ENCODE results near the gene IRAK4. TPM values are rescaled to one million over a fixed set of nuclear protein-coding genes. Genes with fewer than 3 reads are reported as not detected.

The IRAK4 gene
- total RNA-seq (13.1 and 17.1 TPM in 2 replicates), polyA plus RNA-seq (7.5 and 10.8 TPM in 2 replicates), polyA minus RNA-seq (10.0 and 14.1 TPM in 2 replicates), Bru-seq, nascent RNA (percentile 74 among the genes with signal in this experiment), BruChase-seq, experiment 1, labeled RNA remaining after a 6-hour chase (percentile 65 among the genes with signal in this experiment), BruChase-seq, experiment 2, labeled RNA remaining after a 2-hour chase (percentile 69 among the genes with signal in this experiment)
- 7.5 and 9.2 TPM in 2 replicates for polyA plus RNA-seq (2011; cell fraction: cytosol; rRNA removed)
- polyA plus RNA-seq (2011; cell fraction: nucleus; rRNA removed), result 33.6 and 38.0 TPM in 2 replicates
- polyA plus RNA-seq (2012), result 13.5 and 15.4 TPM in 2 replicates
- polyA minus RNA-seq (2011; cell fraction: cytosol; rRNA and poly(A)+ RNA removed), result 3.0 TPM
- 10.3 and 19.7 TPM in 2 replicates for polyA minus RNA-seq (2011; cell fraction: nucleus; rRNA and poly(A)+ RNA removed)
- long read RNA-seq, full-length matches to known transcripts, result 4 of 15 reads
- long read RNA-seq, partial matches to known transcripts, result 0 of 15 reads
- long read RNA-seq, other reads (novel, unspliced or antisense), result 11 of 15 reads

DNA sequence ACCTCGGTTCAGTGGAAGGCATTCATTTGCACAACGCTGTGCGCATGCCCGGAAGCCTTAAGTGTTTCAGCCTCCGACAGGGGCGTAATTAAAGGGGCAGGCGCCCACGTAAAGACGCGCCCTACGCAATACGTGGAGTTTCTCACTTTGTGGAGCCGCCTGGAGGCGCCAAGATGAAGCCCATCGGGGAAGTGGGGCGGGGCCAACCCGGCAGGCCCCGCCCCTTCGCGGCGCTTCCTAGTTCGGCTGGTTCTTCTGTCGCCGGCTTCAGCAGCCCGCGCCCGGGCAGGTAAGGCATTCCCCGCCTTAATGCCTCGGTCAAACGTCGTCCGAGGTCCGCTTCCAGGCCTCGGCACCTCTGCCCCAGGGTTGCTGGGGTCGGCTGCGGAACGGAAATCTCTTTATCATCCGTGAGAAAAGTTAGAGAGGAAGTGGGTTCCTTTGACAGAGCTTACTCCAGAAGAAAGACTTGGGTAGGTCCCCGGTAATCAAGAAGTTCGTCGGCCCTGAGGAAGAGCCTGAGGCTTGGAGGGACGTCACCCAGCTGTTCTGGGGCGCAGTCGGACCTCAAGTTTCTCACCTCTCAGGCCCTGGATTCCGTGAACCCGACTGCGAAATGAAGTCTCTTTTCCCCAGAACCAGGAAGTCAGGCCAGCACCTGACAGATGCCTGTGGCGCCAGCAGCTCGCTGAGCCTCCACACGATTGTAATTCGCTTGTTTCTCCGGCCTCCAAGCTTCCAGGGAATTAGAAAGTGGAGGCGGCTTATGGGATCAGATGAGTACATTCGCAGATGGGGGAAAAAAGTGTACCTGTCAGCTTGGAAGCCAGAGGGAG, at the start of gene IRAK4, which contains the start of gene PUS7L:
Gene IRAK4 (plus strand): TSS at position 224 of the 836 bp plus-strand sequence. CDS start 9,161 bp downstream, outside the sequence.
Gene PUS7L (minus strand): TSS at position 63 of the 836 bp plus-strand sequence. CDS start 3,545 bp downstream, outside the sequence.
- ChIA-PET CTCF (interaction anchor here (0.7 to 3.2 kb wide), 7 partner anchors 9 to 340 kb away, joined by 3 to 13 read pairs (median 6); partner anchors contain the start of gene TWF1), POLR2A (interaction anchor here (1.1 kb wide), 1 partner anchor 47 kb away, joined by 7 read pairs; the partner anchor contains the start of gene TWF1)
- H3K4me3 ChIP-seq (replicated peaks in 1 of 3; ENCODE audit: insufficient read depth in 1 of 3, low read depth in 1 of 3, low read length in 3 of 3), result peak within 1 kb of the TSS; percentile 65 to 75 (median 66)
- intact Hi-C loops (cut with micrococcal nuclease) (loop anchor here (1.0 kb wide), 1 partner anchor 47 kb away; the partner anchor contains the start of gene TWF1), dilution Hi-C loops (cut with MboI; ENCODE audit: extremely low pct_ligation_motif_present, low sequenced_read_pairs) (no loop called here)
- H3K79me2 ChIP-seq (ENCODE audit: control insufficient read depth, insufficient read depth, low read length), result peaks cover 10% of the 10 kb centered on the region
- TF ChIP-seq MYC (IDR thresholded peaks at IDR 0.05; ENCODE audit: low read depth, low read length) (no peak), JUN (IDR thresholded peaks at IDR 0.05; ENCODE audit: borderline replicate concordance, insufficient read depth, insufficient read length, low read depth) (no peak), EZH2 (IDR thresholded peaks at IDR 0.05; ENCODE audit: borderline replicate concordance, low read depth, low read length, severe bottlenecking) (no peak), POLR2A (IDR thresholded peaks at IDR 0.05; ENCODE audit: low read depth, low read length) (peak; percentile 82), FOS (IDR thresholded peaks at IDR 0.05; ENCODE audit: borderline replicate concordance, insufficient read depth, low read length) (no peak), POLR2AphosphoS5 (IDR thresholded peaks at IDR 0.05; ENCODE audit: insufficient read depth, low read depth, low read length) (peak; percentile 78), GATA2 (IDR thresholded peaks at IDR 0.05; ENCODE audit: insufficient read depth, insufficient read length, low read depth, low read length) (no peak)
- TF ChIP-seq, protein P1, sequence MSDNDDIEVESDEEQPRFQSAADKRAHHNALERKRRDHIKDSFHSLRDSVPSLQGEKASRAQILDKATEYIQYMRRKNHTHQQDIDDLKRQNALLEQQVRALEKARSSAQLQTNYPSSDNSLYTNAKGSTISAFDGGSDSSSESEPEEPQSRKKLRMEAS (IDR thresholded peaks at IDR 0.05; ENCODE audit: insufficient read depth, insufficient read length), result no peak
- TF ChIP-seq, protein P2, sequence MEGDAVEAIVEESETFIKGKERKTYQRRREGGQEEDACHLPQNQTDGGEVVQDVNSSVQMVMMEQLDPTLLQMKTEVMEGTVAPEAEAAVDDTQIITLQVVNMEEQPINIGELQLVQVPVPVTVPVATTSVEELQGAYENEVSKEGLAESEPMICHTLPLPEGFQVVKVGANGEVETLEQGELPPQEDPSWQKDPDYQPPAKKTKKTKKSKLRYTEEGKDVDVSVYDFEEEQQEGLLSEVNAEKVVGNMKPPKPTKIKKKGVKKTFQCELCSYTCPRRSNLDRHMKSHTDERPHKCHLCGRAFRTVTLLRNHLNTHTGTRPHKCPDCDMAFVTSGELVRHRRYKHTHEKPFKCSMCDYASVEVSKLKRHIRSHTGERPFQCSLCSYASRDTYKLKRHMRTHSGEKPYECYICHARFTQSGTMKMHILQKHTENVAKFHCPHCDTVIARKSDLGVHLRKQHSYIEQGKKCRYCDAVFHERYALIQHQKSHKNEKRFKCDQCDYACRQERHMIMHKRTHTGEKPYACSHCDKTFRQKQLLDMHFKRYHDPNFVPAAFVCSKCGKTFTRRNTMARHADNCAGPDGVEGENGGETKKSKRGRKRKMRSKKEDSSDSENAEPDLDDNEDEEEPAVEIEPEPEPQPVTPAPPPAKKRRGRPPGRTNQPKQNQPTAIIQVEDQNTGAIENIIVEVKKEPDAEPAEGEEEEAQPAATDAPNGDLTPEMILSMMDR (IDR thresholded peaks at IDR 0.05; ENCODE audit: extremely low read depth in 1 of 2, insufficient read depth in 1 of 2, low read depth in 1 of 2, low read length in 2 of 2), result peak; percentile 25 to 58
- H3K27ac ChIP-seq (ENCODE audit: insufficient read depth, low read depth, low read length), result peak within 1 kb of the TSS; percentile 75
- H4K20me1 ChIP-seq (replicated peaks; ENCODE audit: control insufficient read depth, extremely low read depth, insufficient read depth, low read length), result no peaks in the 10 kb centered on the region
- no peaks in the 10 kb centered on the region for H3K9me3 ChIP-seq (replicated peaks; ENCODE audit: control insufficient read depth, insufficient read depth, low read length)
- H3K27me3 ChIP-seq (ENCODE audit: control insufficient read depth in 2 of 2, insufficient read depth in 2 of 2, low read length in 2 of 2), result no peaks in the 10 kb centered on the region
- FAIRE-seq (peak; percentile 85), DNase-seq (ENCODE audit: low read depth, low spot score) (peak; percentile 98)
- H3K4me1 ChIP-seq (ENCODE audit: control insufficient read depth, extremely low read depth, insufficient read depth, low read length), result peaks cover 17% of the 10 kb centered on the region
- peak within 1 kb of the TSS; percentile 85 for H3K4me2 ChIP-seq (ENCODE audit: insufficient read depth, low read length)
- H3K36me3 ChIP-seq (ENCODE audit: control insufficient read depth in 2 of 2, extremely low read depth in 1 of 2, insufficient read depth in 2 of 2, low read length in 2 of 2), result no peaks in the 10 kb centered on the region
- H3K9ac ChIP-seq (replicated peaks; ENCODE audit: extremely low read depth, insufficient read depth, low read length), result peak within 1 kb of the TSS; percentile 67
- BruUV-seq (replicated peaks), result TSS peak; percentile 59
- no peaks in the 10 kb centered on the region for H3K9me1 ChIP-seq (replicated peaks; ENCODE audit: control insufficient read depth, extremely low read depth, insufficient read depth, low read length)
- peak within 1 kb of the TSS; percentile 92 for H2AFZ ChIP-seq (ENCODE audit: low read depth, low read length)
